Cardiac fibroblast (primary cell): ENCODE data around the gene ZNF816.

Experiments
- DNase-seq, 2 donors: peaks; one replicate each; pipeline versions ENCODE4 v3.0.0 to v3.0.0-alpha.2; 2010; ENCODE audit warnings: low read depth in 2 of 2
- H3K4me3 ChIP-seq, 2 donors: replicated peaks in 1 of 2; 1 replicate in 1 of 2; 2 replicates in 1 of 2; pipeline ENCODE4 v1.5.1; 2011; ENCODE audit warnings: low read depth in 2 of 2, low read length in 2 of 2, mild to moderate bottlenecking in 2 of 2, moderate library complexity in 1 of 2
- TF ChIP-seq, protein P1 (sequence below): IDR thresholded peaks from one replicate; pipeline ENCODE4 v1.5.1; 2011; ENCODE audit warnings: low read depth, mild to moderate bottlenecking, low read length, inconsistent platforms

The ZNF816 gene

DNA sequence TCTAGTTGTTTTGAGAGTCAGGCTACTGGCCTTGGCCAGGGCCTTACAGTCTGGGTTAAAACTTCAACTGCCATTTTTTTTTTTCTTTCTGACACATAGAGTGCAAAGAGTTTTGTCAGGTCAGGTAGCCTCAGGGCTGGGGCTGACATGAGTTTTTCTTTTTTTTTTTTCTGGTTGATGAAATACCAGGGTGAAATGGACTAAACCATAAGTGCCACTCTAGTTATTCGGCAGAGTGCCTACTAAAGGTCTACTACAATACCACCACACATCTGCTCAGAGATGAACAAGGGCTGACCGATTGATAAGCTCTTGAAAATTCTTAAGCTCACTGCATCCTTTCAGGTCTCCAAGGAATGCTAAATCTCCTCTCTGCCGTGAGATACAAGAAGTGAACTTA lies 60.8 kb downstream of the ZNF816 start:
- no peak for DNase-seq
- TF ChIP-seq, protein P1, sequence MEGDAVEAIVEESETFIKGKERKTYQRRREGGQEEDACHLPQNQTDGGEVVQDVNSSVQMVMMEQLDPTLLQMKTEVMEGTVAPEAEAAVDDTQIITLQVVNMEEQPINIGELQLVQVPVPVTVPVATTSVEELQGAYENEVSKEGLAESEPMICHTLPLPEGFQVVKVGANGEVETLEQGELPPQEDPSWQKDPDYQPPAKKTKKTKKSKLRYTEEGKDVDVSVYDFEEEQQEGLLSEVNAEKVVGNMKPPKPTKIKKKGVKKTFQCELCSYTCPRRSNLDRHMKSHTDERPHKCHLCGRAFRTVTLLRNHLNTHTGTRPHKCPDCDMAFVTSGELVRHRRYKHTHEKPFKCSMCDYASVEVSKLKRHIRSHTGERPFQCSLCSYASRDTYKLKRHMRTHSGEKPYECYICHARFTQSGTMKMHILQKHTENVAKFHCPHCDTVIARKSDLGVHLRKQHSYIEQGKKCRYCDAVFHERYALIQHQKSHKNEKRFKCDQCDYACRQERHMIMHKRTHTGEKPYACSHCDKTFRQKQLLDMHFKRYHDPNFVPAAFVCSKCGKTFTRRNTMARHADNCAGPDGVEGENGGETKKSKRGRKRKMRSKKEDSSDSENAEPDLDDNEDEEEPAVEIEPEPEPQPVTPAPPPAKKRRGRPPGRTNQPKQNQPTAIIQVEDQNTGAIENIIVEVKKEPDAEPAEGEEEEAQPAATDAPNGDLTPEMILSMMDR = no peak
- H3K4me3 ChIP-seq = no peak overlapping the region
